ENCODE results near the gene TPP2.

The TPP2 gene

GRCh38 chr13:102631198-102631597, 34.4 kb downstream of the TPP2 start:
- no peak for DNase-seq (ENCODE audit: low read depth)
- no peak for TF ChIP-seq CTCF (conservative IDR thresholded peaks at IDR 0.05; ENCODE audit: low read length)
- no peak overlapping the region for H3K4me3 ChIP-seq (ENCODE audit: low read length)

- no peak overlapping the region for H3K4me3 ChIP-seq (ENCODE audit: low read length)
- no peak for TF ChIP-seq CTCF (conservative IDR thresholded peaks at IDR 0.05; ENCODE audit: low read length)
- no peak for DNase-seq (ENCODE audit: low read depth)
Observed at GRCh38 chr13:102638741-102639140, 42.0 kb downstream of the TPP2 start.

GRCh38 chr13:102642029-102642428, 45.2 kb downstream of the TPP2 start:
- H3K4me3 ChIP-seq (ENCODE audit: low read length), result no peak overlapping the region
- no peak for TF ChIP-seq CTCF (conservative IDR thresholded peaks at IDR 0.05; ENCODE audit: low read length)
- no peak for DNase-seq (ENCODE audit: low read depth)

GRCh38 chr13:102642475-102642874, 45.7 kb downstream of the TPP2 start:
- TF ChIP-seq CTCF (conservative IDR thresholded peaks at IDR 0.05; ENCODE audit: low read length), result no peak
- no peak overlapping the region for H3K4me3 ChIP-seq (ENCODE audit: low read length)
- no peak for DNase-seq (ENCODE audit: low read depth)

GRCh38 chr13:102643656-102644055, 46.9 kb downstream of the TPP2 start:
- TF ChIP-seq CTCF (conservative IDR thresholded peaks at IDR 0.05; ENCODE audit: low read length), result no peak
- H3K4me3 ChIP-seq (ENCODE audit: low read length), result no peak overlapping the region
- DNase-seq (ENCODE audit: low read depth), result no peak

GRCh38 chr13:102645701-102646100, 48.9 kb downstream of the TPP2 start:
- no peak for DNase-seq (ENCODE audit: low read depth)
- no peak overlapping the region for H3K4me3 ChIP-seq (ENCODE audit: low read length)
- TF ChIP-seq CTCF (conservative IDR thresholded peaks at IDR 0.05; ENCODE audit: low read length), result no peak

- H3K4me3 ChIP-seq (ENCODE audit: low read length), result no peak overlapping the region
- no peak for TF ChIP-seq CTCF (conservative IDR thresholded peaks at IDR 0.05; ENCODE audit: low read length)
- no peak for DNase-seq (ENCODE audit: low read depth)
Observed at GRCh38 chr13:102648046-102648445, 51.3 kb downstream of the TPP2 start.

All from AG10803 (cell line).